Lower leg skin (tissue), 3 donors: ENCODE data around the gene TTC39C.

Experiments
- CTCF ChIP-seq, 3 donors: fragments of 450-650 bp; IDR thresholded peaks; one replicate each; pipeline ENCODE4 v1.5.1; 2016; ENCODE audit warnings: antibody characterized with exemption in 3 of 3, mild to moderate bottlenecking in 3 of 3, moderate library complexity in 2 of 3
- POLR2A ChIP-seq, 2 donors: fragments of 450-650 bp; IDR thresholded peaks; one replicate each; pipeline ENCODE4 v1.6.1; 2016 to 2017; ENCODE audit warnings: antibody characterized with exemption in 2 of 2, mild to moderate bottlenecking in 1 of 2, moderate library complexity in 1 of 2

GRCh38 chr18:23969664-23970063 is 44.9 kb upstream of the TTC39C start:
- no peak for TF ChIP-seq CTCF (IDR thresholded peaks at IDR 0.05)
- no peak for TF ChIP-seq POLR2A (IDR thresholded peaks at IDR 0.05)
